DND-41 (cell line): ENCODE data around the gene COA5.

Experiments used
- CTCF ChIP-seq: IDR thresholded peaks from 2 replicates; pipeline ENCODE4 v1.5.1; 2012; ENCODE audit warnings: borderline replicate concordance, low read length, moderate library complexity, mild to moderate bottlenecking; ENCODE audit not compliant: poor library complexity, severe bottlenecking; ENCODE audit errors: extremely low read depth
- EZH2 ChIP-seq: IDR thresholded peaks from 3 replicates; pipeline ENCODE4 v1.6.1; 2012; ENCODE audit warnings: borderline replicate concordance, low read depth, mild to moderate bottlenecking, moderate library complexity, low read length, inconsistent platforms; ENCODE audit not compliant: severe bottlenecking

GRCh38 chr2:98573426-98573825 lies 34.9 kb downstream of the COA5 start:
- no peak for TF ChIP-seq CTCF
- no peak for TF ChIP-seq EZH2
